ENCODE data around the gene KRT15. TPM values are rescaled to one million over a fixed set of nuclear protein-coding genes. Genes with fewer than 3 reads are reported as not detected.

KRT15 gene
- total and polyA plus RNA-seq, 10 of the 15 experiments (the other 5 are each of a cell fraction or from before 2014, with no cell fraction given) = 0.06 to 0.17 TPM; not detected in 8

DNA sequence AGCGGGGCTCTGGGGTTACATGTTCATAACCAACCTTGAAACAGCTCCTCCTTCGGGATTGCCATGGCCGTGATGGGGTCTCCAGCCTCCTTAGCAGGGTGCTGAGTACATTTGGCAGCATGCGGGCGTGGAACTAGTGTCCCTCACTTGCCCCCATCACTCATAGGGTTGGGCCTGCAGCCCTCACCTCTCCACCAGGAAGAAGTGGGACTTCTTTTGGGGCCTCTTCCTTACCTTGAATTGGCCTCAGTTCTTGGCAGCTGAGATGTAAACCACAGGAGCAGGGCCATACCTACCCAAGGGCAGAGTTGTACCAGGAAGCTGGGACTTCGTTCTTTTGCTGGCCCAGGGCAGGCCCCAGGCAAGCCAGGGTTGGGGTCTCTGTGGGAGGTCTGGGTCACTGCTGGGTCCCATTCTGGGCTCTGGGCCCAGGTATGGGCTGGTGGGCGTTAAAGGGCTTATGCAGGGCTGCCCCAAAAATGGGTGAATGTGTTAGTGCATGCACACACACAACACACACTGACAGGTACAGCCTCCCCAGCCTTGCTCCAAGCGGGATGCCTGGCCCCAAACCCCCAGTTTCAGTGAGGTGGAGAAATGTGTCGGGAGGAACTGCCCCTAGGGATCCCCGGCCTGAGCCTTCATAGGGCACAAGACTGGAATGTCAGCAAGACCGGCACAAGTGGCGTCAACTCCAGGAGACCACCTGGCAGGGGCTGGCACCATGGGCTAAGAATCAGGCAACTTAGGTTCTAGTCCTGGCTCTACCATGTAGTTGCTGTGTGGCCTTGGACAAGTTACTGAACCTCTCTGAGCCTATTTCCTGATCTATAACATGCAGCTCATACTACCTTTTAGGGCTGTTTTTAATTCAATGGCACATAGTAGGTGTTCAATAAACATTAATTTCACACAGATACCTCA, 3.9 kb upstream of the KRT15 start:
- DNase-seq (ENCODE audit: low read depth, low spot score) (no peak), ATAC-seq (no peak), FAIRE-seq (no peak)
- 31% methylated on average over 12 of the region's 12 CpGs for WGBS (ENCODE audit: insufficient coverage, insufficient replicate concordance, low lambda C conversion rate, missing lambda C conversion rate)
- H3K4me2 ChIP-seq (ENCODE audit: control insufficient read depth, insufficient read depth) = no peak overlapping the region
- no peaks in the 10 kb centered on the region for H3K4me1 ChIP-seq (ENCODE audit: control insufficient read depth, insufficient read depth, low read length)
- H3K27me3 ChIP-seq (replicated peaks in 1 of 2; ENCODE audit: control insufficient read depth in 2 of 2, insufficient read depth in 2 of 2, low read length in 1 of 2) = peaks cover 5% of the 10 kb centered on the region in 2 experiments; a peak in 3 of 4 replicates
- no peaks in the 10 kb centered on the region for H4K20me1 ChIP-seq (ENCODE audit: control insufficient read depth, insufficient read depth)
- in situ Hi-C loops (cut with MboI) (no loop called here), intact Hi-C loops (cut with micrococcal nuclease; ENCODE audit: unreplicated experiment) (no loop called here)
- ChIA-PET POLR2A (no interaction called here), CTCF (interaction anchor here (1.3 kb wide), 1 partner anchor 26 kb away, joined by 3 read pairs; no protein-coding TSS in a partner anchor), RAD21 (ENCODE audit: unreplicated experiment) (no interaction called here), SMC1A (ENCODE audit: uncharacterized antibody, unreplicated experiment) (no interaction called here)
- TF ChIP-seq NBN (IDR thresholded peaks at IDR 0.05) = no peak
- H3K36me3 ChIP-seq (ENCODE audit: control insufficient read depth in 2 of 2, insufficient read depth in 2 of 2, low read length in 1 of 2) = no peaks in the 10 kb centered on the region
- no peak overlapping the region for H3K9ac ChIP-seq (ENCODE audit: control insufficient read depth, insufficient read depth, low read length)
- no peaks in the 10 kb centered on the region; the same call in 2 of the 3 replicates for H3K9me3 ChIP-seq (replicated peaks; ENCODE audit: control insufficient read depth, insufficient read depth, low read length)
- no peak overlapping the region for H3K4me3 ChIP-seq
- H2AFZ ChIP-seq (ENCODE audit: control insufficient read depth, low read depth, low read length) = no peak overlapping the region
- no peaks in the 10 kb centered on the region for H3K79me2 ChIP-seq (ENCODE audit: control insufficient read depth, insufficient read depth, low read length)
- BruUV-seq (replicated peaks) = no TSS peak
- no peak overlapping the region for H3K27ac ChIP-seq (ENCODE audit: control insufficient read depth, insufficient read depth)

DNA sequence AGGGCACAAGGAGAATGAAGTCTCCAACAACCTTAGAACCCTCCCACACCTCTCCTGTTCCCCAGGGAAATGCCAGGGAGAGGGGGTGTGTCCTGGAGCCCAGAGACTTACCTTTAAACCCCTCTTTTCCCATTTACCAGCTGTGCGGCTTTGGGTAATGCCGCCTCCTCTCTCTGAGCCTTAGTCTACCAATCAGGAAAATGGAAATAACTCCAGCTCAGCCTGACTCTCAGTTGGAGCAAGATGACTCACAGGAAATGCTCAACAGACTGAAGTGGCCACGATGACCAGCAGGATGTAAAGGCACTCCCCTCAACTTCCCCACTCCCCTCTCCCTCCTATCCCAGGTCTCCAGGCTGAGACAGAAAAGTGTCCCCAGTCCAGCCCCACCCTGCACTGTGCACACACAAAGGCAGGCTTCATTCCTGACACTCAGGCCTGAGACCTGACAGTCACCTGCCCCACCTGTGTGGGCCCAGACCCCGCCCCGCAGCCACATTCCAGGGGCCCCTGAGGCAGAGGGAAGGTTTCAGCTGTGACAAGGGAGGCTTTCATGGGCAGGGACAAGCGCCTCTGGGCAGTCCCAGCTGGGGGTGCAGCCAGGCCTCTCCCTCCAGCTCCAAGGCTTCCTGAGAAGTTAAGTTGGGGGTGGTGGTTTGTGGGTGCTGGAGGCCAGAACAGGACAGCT, 3.0 kb upstream of the KRT15 start:
- no peak overlapping the region for H3K4me3 ChIP-seq
- no peaks in the 10 kb centered on the region; a peak in 1 of 4 replicates for H3K27me3 ChIP-seq (replicated peaks in 1 of 2; ENCODE audit: control insufficient read depth in 2 of 2, insufficient read depth in 2 of 2, low read length in 1 of 2)
- no peaks in the 10 kb centered on the region for H4K20me1 ChIP-seq (ENCODE audit: control insufficient read depth, insufficient read depth)
- H3K36me3 ChIP-seq (ENCODE audit: control insufficient read depth in 2 of 2, insufficient read depth in 2 of 2, low read length in 1 of 2) = no peaks in the 10 kb centered on the region
- intact Hi-C loops (cut with micrococcal nuclease; ENCODE audit: unreplicated experiment) = no loop called here
- FAIRE-seq (no peak), DNase-seq (ENCODE audit: low read depth, low spot score) (no peak), ATAC-seq (no peak)
- no peak overlapping the region for H2AFZ ChIP-seq (ENCODE audit: control insufficient read depth, low read depth, low read length)
- no peaks in the 10 kb centered on the region for H3K4me1 ChIP-seq (ENCODE audit: control insufficient read depth, insufficient read depth, low read length)
- no peak overlapping the region for H3K4me2 ChIP-seq (ENCODE audit: control insufficient read depth, insufficient read depth)
- H3K27ac ChIP-seq (ENCODE audit: control insufficient read depth, insufficient read depth) = no peak overlapping the region
- no peaks in the 10 kb centered on the region for H3K79me2 ChIP-seq (ENCODE audit: control insufficient read depth, insufficient read depth, low read length)
- BruUV-seq (replicated peaks) = no TSS peak
- POLR2A ChIA-PET = no interaction called here
- H3K9ac ChIP-seq (ENCODE audit: control insufficient read depth, insufficient read depth, low read length) = no peak overlapping the region
- RAD21 ChIA-PET (ENCODE audit: unreplicated experiment) = no interaction called here
- no peaks in the 10 kb centered on the region for H3K9me3 ChIP-seq (replicated peaks; ENCODE audit: control insufficient read depth, insufficient read depth, low read length)
- SMC1A ChIA-PET (ENCODE audit: uncharacterized antibody, unreplicated experiment) = no interaction called here
- 20% methylated on average over 6 of the region's 6 CpGs for WGBS (ENCODE audit: insufficient coverage, insufficient replicate concordance, low lambda C conversion rate, missing lambda C conversion rate)
- CTCF ChIA-PET = interaction anchor here (1.3 kb wide), 1 partner anchor 27 kb away, joined by 3 read pairs; no protein-coding TSS in a partner anchor
- in situ Hi-C loops (cut with MboI) = no loop called here
- TF ChIP-seq NR2F1 (conservative IDR thresholded peaks at IDR 0.05) = no peak
- TF ChIP-seq, protein P1, sequence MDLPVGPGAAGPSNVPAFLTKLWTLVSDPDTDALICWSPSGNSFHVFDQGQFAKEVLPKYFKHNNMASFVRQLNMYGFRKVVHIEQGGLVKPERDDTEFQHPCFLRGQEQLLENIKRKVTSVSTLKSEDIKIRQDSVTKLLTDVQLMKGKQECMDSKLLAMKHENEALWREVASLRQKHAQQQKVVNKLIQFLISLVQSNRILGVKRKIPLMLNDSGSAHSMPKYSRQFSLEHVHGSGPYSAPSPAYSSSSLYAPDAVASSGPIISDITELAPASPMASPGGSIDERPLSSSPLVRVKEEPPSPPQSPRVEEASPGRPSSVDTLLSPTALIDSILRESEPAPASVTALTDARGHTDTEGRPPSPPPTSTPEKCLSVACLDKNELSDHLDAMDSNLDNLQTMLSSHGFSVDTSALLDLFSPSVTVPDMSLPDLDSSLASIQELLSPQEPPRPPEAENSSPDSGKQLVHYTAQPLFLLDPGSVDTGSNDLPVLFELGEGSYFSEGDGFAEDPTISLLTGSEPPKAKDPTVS (IDR thresholded peaks at IDR 0.05; ENCODE audit: low read depth, low read length) = no peak
- TF ChIP-seq, protein P2, sequence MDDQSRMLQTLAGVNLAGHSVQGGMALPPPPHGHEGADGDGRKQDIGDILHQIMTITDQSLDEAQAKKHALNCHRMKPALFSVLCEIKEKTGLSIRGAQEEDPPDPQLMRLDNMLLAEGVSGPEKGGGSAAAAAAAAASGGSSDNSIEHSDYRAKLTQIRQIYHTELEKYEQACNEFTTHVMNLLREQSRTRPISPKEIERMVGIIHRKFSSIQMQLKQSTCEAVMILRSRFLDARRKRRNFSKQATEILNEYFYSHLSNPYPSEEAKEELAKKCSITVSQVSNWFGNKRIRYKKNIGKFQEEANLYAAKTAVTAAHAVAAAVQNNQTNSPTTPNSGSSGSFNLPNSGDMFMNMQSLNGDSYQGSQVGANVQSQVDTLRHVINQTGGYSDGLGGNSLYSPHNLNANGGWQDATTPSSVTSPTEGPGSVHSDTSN (IDR thresholded peaks at IDR 0.05; ENCODE audit: insufficient replicate concordance, low read depth, low read length) = no peak
- no peak for TF ChIP-seq FOXK2 (IDR thresholded peaks at IDR 0.05)
- no peak for TF ChIP-seq BRCA1 (IDR thresholded peaks at IDR 0.05; ENCODE audit: low read depth, low read length)
- TF ChIP-seq RBBP5 (conservative IDR thresholded peaks at IDR 0.05) = no peak
- TF ChIP-seq, protein P3, sequence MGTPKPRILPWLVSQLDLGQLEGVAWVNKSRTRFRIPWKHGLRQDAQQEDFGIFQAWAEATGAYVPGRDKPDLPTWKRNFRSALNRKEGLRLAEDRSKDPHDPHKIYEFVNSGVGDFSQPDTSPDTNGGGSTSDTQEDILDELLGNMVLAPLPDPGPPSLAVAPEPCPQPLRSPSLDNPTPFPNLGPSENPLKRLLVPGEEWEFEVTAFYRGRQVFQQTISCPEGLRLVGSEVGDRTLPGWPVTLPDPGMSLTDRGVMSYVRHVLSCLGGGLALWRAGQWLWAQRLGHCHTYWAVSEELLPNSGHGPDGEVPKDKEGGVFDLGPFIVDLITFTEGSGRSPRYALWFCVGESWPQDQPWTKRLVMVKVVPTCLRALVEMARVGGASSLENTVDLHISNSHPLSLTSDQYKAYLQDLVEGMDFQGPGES (IDR thresholded peaks at IDR 0.05) = no peak
- TF ChIP-seq RELA (IDR thresholded peaks at IDR 0.05; ENCODE audit: borderline replicate concordance, partially characterized antibody) = no peak
- TF ChIP-seq, protein P4, sequence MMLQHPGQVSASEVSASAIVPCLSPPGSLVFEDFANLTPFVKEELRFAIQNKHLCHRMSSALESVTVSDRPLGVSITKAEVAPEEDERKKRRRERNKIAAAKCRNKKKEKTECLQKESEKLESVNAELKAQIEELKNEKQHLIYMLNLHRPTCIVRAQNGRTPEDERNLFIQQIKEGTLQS (IDR thresholded peaks at IDR 0.05; ENCODE audit: borderline replicate concordance, extremely low read depth, low read depth, low read length) = no peak
- no peak for TF ChIP-seq POU2F2 (IDR thresholded peaks at IDR 0.05; ENCODE audit: borderline replicate concordance, low read depth, low read length)
- no peak for TF ChIP-seq ZNF24 (IDR thresholded peaks at IDR 0.05)

Measured in GM12878 (cell line).